Activated naive CD8-positive, alpha-beta T cell treated with anti-CD3 and anti-CD28 coated beads, Interleukin-2, amount 50 U/mL, for 16 hours (primary cell): ENCODE results near the gene ZNF100.
"Not testable (repeated sequence)": the region's sequence is repeated elsewhere in the genome, so short reads cannot be mapped to it uniquely, and the experiment has no call there.

ENCODE experiments used
- DNase-seq: peaks from one replicate; pipeline ENCODE4 v3.0.0-alpha.2; 2020; ENCODE audit warnings: low read depth, low spot score

The ZNF100 gene

GRCh38 chr19:21767065-21767800 is at the start of gene ZNF100:
Gene ZNF100, minus strand, starts transcription at chr19:21767579. Its CDS starts 150 bp downstream, at chr19:21767429.
- DNase-seq, result peak; percentile 73

- no peak for DNase-seq
These were observed 45.1 kb upstream of the ZNF100 start for GRCh38 chr19:21812448-21812847.

GRCh38 chr19:21808400-21809000 is 41.1 kb upstream of the ZNF100 start:
- DNase-seq, result not testable (repeated sequence)

- DNase-seq, result no peak
These were observed 22.2 kb upstream of the ZNF100 start for GRCh38 chr19:21789466-21790085.

- no peak for DNase-seq
These were observed 19.6 kb upstream of the ZNF100 start for GRCh38 chr19:21786936-21787335.

GRCh38 chr19:21775792-21776191 is 8.4 kb upstream of the ZNF100 start:
- DNase-seq, result not testable (repeated sequence)

- not testable (repeated sequence) for DNase-seq
These were observed 694 bp downstream of the ZNF100 start for GRCh38 chr19:21766705-21767064.

GRCh38 chr19:21765151-21765550 is 2.2 kb downstream of the ZNF100 start:
- DNase-seq, result no peak

- not testable (repeated sequence) for DNase-seq
These were observed 5.8 kb downstream of the ZNF100 start for GRCh38 chr19:21761547-21761946.

GRCh38 chr19:21758296-21758695 is 9.1 kb downstream of the ZNF100 start:
- DNase-seq, result no peak

GRCh38 chr19:21755555-21755954 is 11.8 kb downstream of the ZNF100 start:
- DNase-seq, result not testable (repeated sequence)

- DNase-seq, result no peak
These were observed 16.0 kb downstream of the ZNF100 start for GRCh38 chr19:21751384-21751783.

GRCh38 chr19:21750586-21751128 is 16.7 kb downstream of the ZNF100 start:
- DNase-seq, result no peak

GRCh38 chr19:21749090-21749489 is 18.3 kb downstream of the ZNF100 start:
- DNase-seq, result no peak

GRCh38 chr19:21748088-21748487 is 19.3 kb downstream of the ZNF100 start:
- DNase-seq, result no peak

- DNase-seq, result no peak
These were observed 26.8 kb downstream of the ZNF100 start for GRCh38 chr19:21740559-21740958.

- not testable (repeated sequence) for DNase-seq
These were observed 40.2 kb downstream of the ZNF100 start for GRCh38 chr19:21726942-21727747.

GRCh38 chr19:21713761-21714160 is 53.6 kb downstream of the ZNF100 start:
- no peak for DNase-seq

- no peak for DNase-seq
These were observed 57.9 kb downstream of the ZNF100 start for GRCh38 chr19:21709464-21709863.

- DNase-seq, result not testable (repeated sequence)
These were observed 59.5 kb downstream of the ZNF100 start for GRCh38 chr19:21707878-21708277.

GRCh38 chr19:21707065-21707464 is 60.3 kb downstream of the ZNF100 start:
- no peak for DNase-seq

- DNase-seq, result no peak
These were observed 62.0 kb downstream of the ZNF100 start for GRCh38 chr19:21705393-21705792.
